ENCODE results near the gene NCKAP1.

Gene NCKAP1

GRCh38 chr2:182941919-182942318 is 96.3 kb downstream of the NCKAP1 start:
- Histone ChIP-seq H3K27ac (ENCODE audit: low read length) (no peak overlapping the region), H3K36me3 (replicated peaks; ENCODE audit: insufficient read depth, low read length) (no peaks in the 10 kb centered on the region), H2AFZ (ENCODE audit: low read length) (no peak overlapping the region), H3F3A (ENCODE audit: insufficient read depth, low read length) (no peaks in the 10 kb centered on the region), H3K27me3 (replicated peaks; ENCODE audit: insufficient read depth, low read length) (no peaks in the 10 kb centered on the region), H3K79me2 (ENCODE audit: low read length) (no peaks in the 10 kb centered on the region), H3K9ac (ENCODE audit: low read length) (no peak overlapping the region), H3K4me3 (ENCODE audit: low read length) (no peak overlapping the region), H4K20me1 (ENCODE audit: insufficient read depth, low read length) (no peaks in the 10 kb centered on the region), H3K4me2 (ENCODE audit: low read depth, low read length) (no peak overlapping the region), H3K4me1 (ENCODE audit: low read length) (no peaks in the 10 kb centered on the region), H3K9me3 (replicated peaks; ENCODE audit: insufficient read depth, low read length) (no peaks in the 10 kb centered on the region; the same call in 1 of the 2 replicates), H3K9me2 (replicated peaks; ENCODE audit: insufficient read depth, low read length) (no peaks in the 10 kb centered on the region)
- TF ChIP-seq CTCF (IDR thresholded peaks at IDR 0.05; ENCODE audit: low read length) (no peak), EZH2phosphoT487 (IDR thresholded peaks at IDR 0.05; ENCODE audit: low read length) (no peak), EZH2 (optimal IDR thresholded peaks at IDR 0.05; ENCODE audit: low read depth, low read length) (no peak)
- DNase-seq, result no peak

- H3K4me3 ChIP-seq (ENCODE audit: low read length), result no peak overlapping the region
- no peak overlapping the region for H3K27ac ChIP-seq (ENCODE audit: low read length)
- DNase-seq, result no peak
- H3K9ac ChIP-seq (ENCODE audit: low read length), result no peak overlapping the region
- H3F3A ChIP-seq (ENCODE audit: insufficient read depth, low read length), result no peaks in the 10 kb centered on the region
- H2AFZ ChIP-seq (ENCODE audit: low read length), result no peak overlapping the region
- H3K4me2 ChIP-seq (ENCODE audit: low read depth, low read length), result no peak overlapping the region
- TF ChIP-seq EZH2 (optimal IDR thresholded peaks at IDR 0.05; ENCODE audit: low read depth, low read length) (no peak), EZH2phosphoT487 (IDR thresholded peaks at IDR 0.05; ENCODE audit: low read length) (no peak), CTCF (IDR thresholded peaks at IDR 0.05; ENCODE audit: low read length) (no peak)
- no peaks in the 10 kb centered on the region for H3K9me2 ChIP-seq (replicated peaks; ENCODE audit: insufficient read depth, low read length)
- H3K79me2 ChIP-seq (ENCODE audit: low read length), result no peaks in the 10 kb centered on the region
- H3K9me3 ChIP-seq (replicated peaks; ENCODE audit: insufficient read depth, low read length), result no peaks in the 10 kb centered on the region; the same call in 1 of the 2 replicates
- H3K27me3 ChIP-seq (replicated peaks; ENCODE audit: insufficient read depth, low read length), result no peaks in the 10 kb centered on the region
- H3K4me1 ChIP-seq (ENCODE audit: low read length), result no peaks in the 10 kb centered on the region
- H4K20me1 ChIP-seq (ENCODE audit: insufficient read depth, low read length), result no peaks in the 10 kb centered on the region
- no peaks in the 10 kb centered on the region for H3K36me3 ChIP-seq (replicated peaks; ENCODE audit: insufficient read depth, low read length)
These were observed 97.0 kb downstream of the NCKAP1 start for GRCh38 chr2:182941121-182941722.

- DNase-seq, result no peak
- H3K27me3 ChIP-seq (replicated peaks; ENCODE audit: insufficient read depth, low read length), result no peaks in the 10 kb centered on the region
- TF ChIP-seq EZH2phosphoT487 (IDR thresholded peaks at IDR 0.05; ENCODE audit: low read length) (no peak), CTCF (IDR thresholded peaks at IDR 0.05; ENCODE audit: low read length) (no peak), EZH2 (optimal IDR thresholded peaks at IDR 0.05; ENCODE audit: low read depth, low read length) (no peak)
- H3K4me2 ChIP-seq (ENCODE audit: low read depth, low read length), result no peak overlapping the region
- no peaks in the 10 kb centered on the region for H3K36me3 ChIP-seq (replicated peaks; ENCODE audit: insufficient read depth, low read length)
- H3K9me2 ChIP-seq (replicated peaks; ENCODE audit: insufficient read depth, low read length), result no peaks in the 10 kb centered on the region
- H3K9ac ChIP-seq (ENCODE audit: low read length), result no peak overlapping the region
- H3F3A ChIP-seq (ENCODE audit: insufficient read depth, low read length), result no peaks in the 10 kb centered on the region
- no peak overlapping the region for H2AFZ ChIP-seq (ENCODE audit: low read length)
- no peaks in the 10 kb centered on the region for H3K4me1 ChIP-seq (ENCODE audit: low read length)
- H3K9me3 ChIP-seq (replicated peaks; ENCODE audit: insufficient read depth, low read length), result no peaks in the 10 kb centered on the region
- no peak overlapping the region for H3K27ac ChIP-seq (ENCODE audit: low read length)
- no peaks in the 10 kb centered on the region for H4K20me1 ChIP-seq (ENCODE audit: insufficient read depth, low read length)
- no peak overlapping the region for H3K4me3 ChIP-seq (ENCODE audit: low read length)
- no peaks in the 10 kb centered on the region for H3K79me2 ChIP-seq (ENCODE audit: low read length)
These were observed 100.4 kb downstream of the NCKAP1 start for GRCh38 chr2:182937870-182938269.

Measured in MM.1S (cell line).